Stimulated activated CD8-positive, alpha-beta memory T cell treated with anti-CD3 and anti-CD28 coated beads, Interleukin-15, amount 100 ng/mL, for 4 hours (primary cell): Measurements from ENCODE around the gene SLC22A25.
"Not testable (repeated sequence)": the region's sequence is repeated elsewhere in the genome, so short reads cannot be mapped to it uniquely, and the experiment has no call there.

ENCODE experiments used
- DNase-seq, 2 donors: peaks; one replicate each; pipeline ENCODE4 v3.0.0-alpha.2; 2020; ENCODE audit warnings: low read depth in 2 of 2

SLC22A25 gene

GRCh38 chr11:63235471-63236461, 7.6 kb downstream of the SLC22A25 start:
- DNase-seq: not testable (repeated sequence)

GRCh38 chr11:63229815-63230214, 13.6 kb downstream of the SLC22A25 start:
- no peak for DNase-seq

GRCh38 chr11:63227521-63228107, 15.8 kb downstream of the SLC22A25 start:
- no peak for DNase-seq

- DNase-seq: no peak
These were observed 16.8 kb downstream of the SLC22A25 start for GRCh38 chr11:63226488-63227114.

- no peak for DNase-seq
These were observed 29.3 kb downstream of the SLC22A25 start for GRCh38 chr11:63214093-63214492.

- DNase-seq: no peak
These were observed 30.7 kb downstream of the SLC22A25 start for GRCh38 chr11:63212742-63213141.

GRCh38 chr11:63210111-63210510, 33.3 kb downstream of the SLC22A25 start:
- DNase-seq: no peak
